HFFc6 (cell line): ENCODE results near the gene SPATS2L. TPM values are rescaled to one million over a fixed set of nuclear protein-coding genes. Genes with fewer than 3 reads are reported as not detected.

ENCODE experiments used
- DNase-seq: peaks from one replicate; pipeline ENCODE4 v3.0.0-alpha.2; 2018
- H3K27ac Mint-ChIP-seq: 2 replicates; pipeline ENCODE4 v1.8.0; 2020; ENCODE audit warnings: mild to moderate bottlenecking, mixed read lengths
- H3K27me3 Mint-ChIP-seq: 2 replicates; pipeline ENCODE4 v1.8.0; 2021; ENCODE audit warnings: mild to moderate bottlenecking, moderate library complexity, mixed read lengths; ENCODE audit not compliant: insufficient read depth
- H3K36me3 Mint-ChIP-seq: 2 replicates; pipeline ENCODE4 v1.8.0; 2021; ENCODE audit warnings: low read depth, mixed read lengths
- H3K4me1 Mint-ChIP-seq: 2 replicates; pipeline ENCODE4 v1.8.0; 2020; ENCODE audit warnings: low read depth, mixed read lengths
- H3K4me3 Mint-ChIP-seq: 2 replicates; pipeline ENCODE4 v1.8.0; 2020; ENCODE audit warnings: mild to moderate bottlenecking, moderate library complexity, mixed read lengths
- H3K9me3 Mint-ChIP-seq: 2 replicates; pipeline ENCODE4 v1.8.0; 2020; ENCODE audit warnings: mild to moderate bottlenecking, mixed read lengths
- total RNA-seq, 6 experiments: library from RNA; stranded (reverse); fragmentation: NEBNext Ultra II Directional; extraction: Animal tissue kit (Norgen Biotek cat#: 25700); gene quantifications; 2 replicates in 1 of 6; 3 replicates in 5 of 6; pipeline ENCODE4 v1.2.3, GENCODE V29; 2021
- TF ChIP-seq, protein P1 (sequence below): fragments of 200-600 bp; sonication (generic); IDR thresholded peaks from 2 replicates; pipeline ENCODE4 v1.5.0; 2021; ENCODE audit warnings: antibody characterized with exemption, mild to moderate bottlenecking

The SPATS2L gene
- total RNA-seq, 6 experiments from 2014 or later, result 146 to 205 (median 198) TPM

DNA sequence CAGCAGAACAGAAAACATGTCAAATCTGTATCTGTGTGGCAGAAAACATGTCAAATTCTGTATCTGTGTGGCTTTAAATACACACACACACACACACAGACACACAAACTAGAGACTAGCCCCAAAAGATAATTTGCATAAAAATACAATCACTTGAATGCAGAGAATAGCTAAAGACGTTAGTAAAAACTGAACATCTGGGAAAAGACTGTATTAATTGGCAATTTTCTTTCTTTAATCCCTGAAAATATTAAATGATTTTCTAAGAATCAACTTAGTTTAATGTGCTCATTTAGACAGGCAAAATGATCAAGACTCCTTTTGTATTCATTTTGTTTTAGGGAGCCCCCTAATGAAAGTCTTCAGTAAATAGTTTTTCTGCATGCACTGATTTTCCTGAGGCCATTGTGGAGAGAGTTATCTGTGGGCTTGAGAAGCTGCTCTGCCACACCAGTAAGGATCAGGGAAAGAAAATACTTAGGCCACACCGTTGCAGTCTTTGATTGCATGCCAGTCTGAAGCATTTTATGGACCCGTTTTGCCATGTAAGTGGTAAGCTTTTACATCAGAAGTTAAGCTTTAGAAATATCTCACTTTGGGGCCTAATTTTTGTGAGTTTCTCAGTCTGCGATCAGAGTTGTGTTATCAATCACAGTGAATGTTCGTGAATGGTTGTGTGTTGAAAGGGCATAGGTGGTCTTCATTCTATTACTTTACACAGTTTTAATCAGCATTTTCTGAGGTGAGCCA, 2.2 kb downstream of the SPATS2L start:
- peak overlapping the region; percentile 91 for H3K4me3 Mint-ChIP-seq
- DNase-seq, result peak; percentile 30
- H3K9me3 Mint-ChIP-seq, result no peaks in the 10 kb centered on the region
- H3K36me3 Mint-ChIP-seq, result peaks cover 11% of the 10 kb centered on the region
- TF ChIP-seq, protein P1, sequence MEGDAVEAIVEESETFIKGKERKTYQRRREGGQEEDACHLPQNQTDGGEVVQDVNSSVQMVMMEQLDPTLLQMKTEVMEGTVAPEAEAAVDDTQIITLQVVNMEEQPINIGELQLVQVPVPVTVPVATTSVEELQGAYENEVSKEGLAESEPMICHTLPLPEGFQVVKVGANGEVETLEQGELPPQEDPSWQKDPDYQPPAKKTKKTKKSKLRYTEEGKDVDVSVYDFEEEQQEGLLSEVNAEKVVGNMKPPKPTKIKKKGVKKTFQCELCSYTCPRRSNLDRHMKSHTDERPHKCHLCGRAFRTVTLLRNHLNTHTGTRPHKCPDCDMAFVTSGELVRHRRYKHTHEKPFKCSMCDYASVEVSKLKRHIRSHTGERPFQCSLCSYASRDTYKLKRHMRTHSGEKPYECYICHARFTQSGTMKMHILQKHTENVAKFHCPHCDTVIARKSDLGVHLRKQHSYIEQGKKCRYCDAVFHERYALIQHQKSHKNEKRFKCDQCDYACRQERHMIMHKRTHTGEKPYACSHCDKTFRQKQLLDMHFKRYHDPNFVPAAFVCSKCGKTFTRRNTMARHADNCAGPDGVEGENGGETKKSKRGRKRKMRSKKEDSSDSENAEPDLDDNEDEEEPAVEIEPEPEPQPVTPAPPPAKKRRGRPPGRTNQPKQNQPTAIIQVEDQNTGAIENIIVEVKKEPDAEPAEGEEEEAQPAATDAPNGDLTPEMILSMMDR, result peak; percentile 43
- peaks cover 61% of the 10 kb centered on the region for H3K4me1 Mint-ChIP-seq
- peak overlapping the region; percentile 79 for H3K27ac Mint-ChIP-seq
- no peaks in the 10 kb centered on the region; the same call in 1 of the 2 replicates for H3K27me3 Mint-ChIP-seq

DNA sequence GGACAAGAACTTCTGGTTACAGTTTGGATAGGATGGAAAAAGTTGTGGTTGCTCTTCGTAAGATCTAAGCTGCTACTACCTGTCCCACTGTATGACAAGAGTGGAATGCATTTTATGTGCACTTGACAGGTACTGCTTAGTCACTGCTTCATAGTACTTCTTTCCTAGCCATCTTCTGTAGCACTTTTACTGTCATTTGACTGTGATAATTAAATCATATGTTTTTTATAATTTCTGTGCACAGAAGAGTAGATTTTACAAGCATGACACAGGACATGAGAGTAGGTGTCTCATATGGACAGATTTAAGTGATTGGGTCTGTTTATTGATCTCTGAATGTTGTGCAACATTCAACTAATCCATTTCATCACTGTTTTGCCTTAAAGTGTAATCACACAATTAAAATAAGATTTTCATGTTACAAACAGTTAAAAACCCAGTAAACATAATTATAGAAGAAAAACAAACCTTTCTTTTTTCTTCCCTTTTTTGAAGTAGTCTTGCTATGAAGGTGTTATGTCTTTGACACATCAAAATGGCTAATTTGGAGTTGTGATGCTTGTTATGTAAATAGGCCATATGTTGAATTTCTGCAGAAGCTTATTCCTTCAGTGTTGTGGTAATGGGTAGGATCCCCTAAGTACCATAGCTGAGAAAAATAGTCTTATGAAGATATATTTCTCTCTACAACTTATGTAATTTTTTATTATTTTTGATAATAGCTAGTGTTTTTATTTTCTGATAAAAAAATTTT, 3.0 kb downstream of the SPATS2L start:
- no peaks in the 10 kb centered on the region for H3K9me3 Mint-ChIP-seq
- H3K27me3 Mint-ChIP-seq, result no peaks in the 10 kb centered on the region; the same call in 1 of the 2 replicates
- peaks cover 11% of the 10 kb centered on the region for H3K36me3 Mint-ChIP-seq
- no peak for DNase-seq
- TF ChIP-seq, protein P1, result no peak
- peaks cover 65% of the 10 kb centered on the region for H3K4me1 Mint-ChIP-seq
- H3K4me3 Mint-ChIP-seq, result peak overlapping the region; percentile 91
- peak overlapping the region; percentile 79 for H3K27ac Mint-ChIP-seq

DNA sequence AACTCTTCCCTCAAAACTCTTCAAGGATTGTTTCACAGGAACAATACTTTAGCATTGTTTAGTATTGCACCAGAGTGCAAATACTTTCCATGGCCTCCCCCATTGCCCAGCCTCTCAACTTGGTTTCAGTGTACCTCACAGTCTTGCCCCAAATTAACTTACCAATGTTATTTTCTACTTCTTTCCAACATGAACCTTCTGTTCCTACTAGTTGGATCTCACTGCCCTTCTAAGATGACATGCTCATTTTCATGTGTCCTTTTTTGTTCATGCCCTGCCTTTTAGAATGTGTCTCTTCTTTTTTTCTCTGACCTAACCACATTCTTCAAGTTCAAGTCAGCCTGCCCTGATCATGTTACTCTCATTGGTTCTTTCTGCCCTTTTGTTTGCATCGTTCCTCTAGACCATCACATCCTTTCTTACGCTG, 4.1 kb downstream of the SPATS2L start:
- H3K4me1 Mint-ChIP-seq, result peaks cover 69% of the 10 kb centered on the region
- no peaks in the 10 kb centered on the region for H3K9me3 Mint-ChIP-seq
- H3K36me3 Mint-ChIP-seq, result peaks cover 11% of the 10 kb centered on the region
- peak overlapping the region; percentile 78 for H3K27ac Mint-ChIP-seq
- no peaks in the 10 kb centered on the region; the same call in 1 of the 2 replicates for H3K27me3 Mint-ChIP-seq
- peak; percentile 62 for DNase-seq
- H3K4me3 Mint-ChIP-seq, result peak overlapping the region; percentile 66
- TF ChIP-seq, protein P1, result no peak

DNA sequence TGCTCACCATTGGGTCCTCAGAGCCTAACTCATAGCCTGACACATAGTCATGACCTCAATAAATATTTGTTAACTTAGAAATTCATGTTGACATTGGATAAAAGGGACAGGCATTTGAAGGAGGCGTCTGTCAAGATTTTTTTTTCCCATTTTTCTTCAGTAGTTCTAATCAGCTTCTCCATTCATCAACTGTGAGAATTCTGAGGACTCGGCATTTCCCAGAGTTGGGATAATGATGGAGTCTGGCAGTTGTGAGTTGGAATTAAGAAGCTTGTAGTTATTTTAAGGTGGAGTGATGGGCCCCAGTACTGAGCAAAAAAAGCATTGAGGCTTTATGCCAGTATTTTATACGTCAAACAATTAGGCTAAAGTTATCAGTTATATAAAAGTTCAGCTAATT, 4.6 kb downstream of the SPATS2L start:
- no peaks in the 10 kb centered on the region; the same call in 1 of the 2 replicates for H3K27me3 Mint-ChIP-seq
- peak overlapping the region; percentile 78 for H3K27ac Mint-ChIP-seq
- peaks cover 11% of the 10 kb centered on the region for H3K36me3 Mint-ChIP-seq
- TF ChIP-seq, protein P1, result no peak
- no peak for DNase-seq
- no peaks in the 10 kb centered on the region for H3K9me3 Mint-ChIP-seq
- H3K4me3 Mint-ChIP-seq, result peak overlapping the region; percentile 66
- H3K4me1 Mint-ChIP-seq, result peaks cover 70% of the 10 kb centered on the region

DNA sequence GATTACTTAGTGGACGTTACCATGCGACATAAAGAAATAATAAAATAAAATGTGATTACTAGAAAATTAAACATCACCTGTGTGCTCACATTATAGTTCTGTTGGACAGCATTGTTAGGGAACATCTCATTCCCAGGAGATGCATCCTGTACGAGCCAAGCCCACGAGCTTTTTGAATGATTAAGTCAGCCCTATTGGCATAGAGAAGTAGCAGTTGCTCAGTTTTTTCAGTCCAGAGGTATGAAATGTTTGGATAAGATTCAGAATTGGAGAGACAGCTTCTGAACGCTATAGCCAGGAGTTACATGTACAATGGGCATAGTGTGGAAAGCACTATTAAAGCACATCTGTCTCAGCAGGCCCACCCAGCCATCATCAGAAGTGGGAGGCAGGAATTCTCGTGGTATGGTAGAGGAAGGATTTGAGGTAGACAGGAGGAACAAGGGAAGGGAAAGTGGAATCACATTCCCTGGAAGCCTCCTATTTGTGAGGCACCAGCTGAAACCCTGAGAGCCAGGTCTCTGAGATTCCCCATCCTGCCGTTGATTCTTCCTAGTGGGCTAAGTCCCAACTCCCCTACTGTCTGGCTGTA, 8.6 kb downstream of the SPATS2L start:
- Mint-ChIP-seq H3K4me1 (peaks cover 90% of the 10 kb centered on the region), H3K27me3 (no peaks in the 10 kb centered on the region; the same call in 1 of the 2 replicates), H3K27ac (peak overlapping the region; percentile 83), H3K36me3 (peaks cover 16% of the 10 kb centered on the region), H3K9me3 (no peaks in the 10 kb centered on the region), H3K4me3 (peak overlapping the region; percentile 59)
- TF ChIP-seq, protein P1, result no peak
- DNase-seq, result no peak
